A673 (cell line): Measurements from ENCODE around the gene KRT23.

Source experiments
- EZH2 ChIP-seq: fragments of 200-600 bp; sonication (generic); IDR thresholded peaks from 2 replicates; pipeline ENCODE4 v1.6.1; 2017; ENCODE audit warnings: borderline replicate concordance, low read depth, mild to moderate bottlenecking, mixed read lengths, antibody characterized with exemption, low read length; ENCODE audit not compliant: poor library complexity, severe bottlenecking
- TF ChIP-seq, protein P1 (sequence below): fragments of 300-800, 200-600 bp; sonication (generic); conservative IDR thresholded peaks from 2 replicates; pipeline ENCODE4 v1.5.1; 2017; ENCODE audit warnings: low read depth, mild to moderate bottlenecking, antibody characterized with exemption, low read length, moderate library complexity, mixed read lengths

DNA sequence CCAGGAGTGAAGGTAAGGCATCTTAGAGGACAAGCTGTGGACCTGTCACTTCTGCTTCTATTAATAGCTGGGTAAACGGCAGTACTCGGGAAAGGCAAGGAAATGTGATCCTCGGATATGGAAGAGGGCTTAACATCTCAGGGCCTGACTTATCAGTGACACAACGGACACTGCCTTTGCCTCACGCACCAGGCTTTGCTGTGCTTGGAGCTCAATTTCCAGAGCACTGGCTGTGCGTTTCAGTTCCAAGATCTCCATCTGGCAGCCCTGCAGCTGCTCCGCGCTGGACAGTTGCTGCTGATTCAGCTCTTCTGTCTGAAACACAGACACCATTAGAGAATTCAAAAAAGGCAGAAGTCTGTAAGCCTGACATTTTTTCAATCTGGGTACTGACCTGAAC lies 43.1 kb upstream of the KRT23 start:
- TF ChIP-seq EZH2: no peak
- TF ChIP-seq, protein P1, sequence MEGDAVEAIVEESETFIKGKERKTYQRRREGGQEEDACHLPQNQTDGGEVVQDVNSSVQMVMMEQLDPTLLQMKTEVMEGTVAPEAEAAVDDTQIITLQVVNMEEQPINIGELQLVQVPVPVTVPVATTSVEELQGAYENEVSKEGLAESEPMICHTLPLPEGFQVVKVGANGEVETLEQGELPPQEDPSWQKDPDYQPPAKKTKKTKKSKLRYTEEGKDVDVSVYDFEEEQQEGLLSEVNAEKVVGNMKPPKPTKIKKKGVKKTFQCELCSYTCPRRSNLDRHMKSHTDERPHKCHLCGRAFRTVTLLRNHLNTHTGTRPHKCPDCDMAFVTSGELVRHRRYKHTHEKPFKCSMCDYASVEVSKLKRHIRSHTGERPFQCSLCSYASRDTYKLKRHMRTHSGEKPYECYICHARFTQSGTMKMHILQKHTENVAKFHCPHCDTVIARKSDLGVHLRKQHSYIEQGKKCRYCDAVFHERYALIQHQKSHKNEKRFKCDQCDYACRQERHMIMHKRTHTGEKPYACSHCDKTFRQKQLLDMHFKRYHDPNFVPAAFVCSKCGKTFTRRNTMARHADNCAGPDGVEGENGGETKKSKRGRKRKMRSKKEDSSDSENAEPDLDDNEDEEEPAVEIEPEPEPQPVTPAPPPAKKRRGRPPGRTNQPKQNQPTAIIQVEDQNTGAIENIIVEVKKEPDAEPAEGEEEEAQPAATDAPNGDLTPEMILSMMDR: no peak
